Amniotic stem cell (primary cell): ENCODE data around the gene TMEM220.
"Not testable (repeated sequence)": the region's sequence is repeated elsewhere in the genome, so short reads cannot be mapped to it uniquely, and the experiment has no call there.

ENCODE experiments used
- DNase-seq: peaks from one replicate; lab custom pipeline; 2025; lab: John Stamatoyannopoulos, UW

TMEM220 gene

DNA sequence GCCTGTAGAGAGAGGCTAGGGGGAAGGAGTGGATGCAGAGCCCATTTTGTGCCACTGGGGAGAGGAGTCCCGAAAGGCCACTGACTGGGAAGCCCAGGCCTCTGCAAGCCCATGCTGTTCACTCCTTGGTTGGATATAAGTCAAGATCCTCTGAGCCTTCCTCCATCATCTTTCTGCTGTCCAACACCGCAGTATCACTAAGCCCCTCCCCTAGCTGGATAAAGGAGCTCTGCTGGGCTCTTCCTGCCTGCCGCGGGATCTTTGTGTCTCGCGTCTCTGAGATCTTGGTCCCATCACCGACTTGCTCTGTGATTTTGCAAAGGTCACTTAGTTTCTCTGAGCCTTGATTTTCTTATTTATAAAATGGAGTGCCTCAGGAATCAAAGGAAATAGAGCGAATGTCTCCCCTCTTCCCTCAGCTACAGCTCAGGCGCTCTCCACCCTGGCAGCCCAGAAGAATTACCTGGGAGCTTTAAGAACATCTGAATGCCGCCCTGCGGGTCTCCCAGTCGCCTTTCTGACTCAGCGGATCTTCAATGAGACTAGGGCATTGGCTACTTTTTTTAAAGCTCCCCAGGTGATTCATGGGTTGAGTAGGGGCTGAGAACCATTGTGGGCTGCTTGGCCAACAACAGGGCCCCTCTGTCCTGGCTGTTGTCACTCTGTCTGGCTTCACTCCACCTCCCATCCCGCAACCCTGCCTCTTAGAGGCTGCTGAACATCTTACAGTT, 25.2 kb upstream of the TMEM220 start:
- DNase-seq, result no peak

DNA sequence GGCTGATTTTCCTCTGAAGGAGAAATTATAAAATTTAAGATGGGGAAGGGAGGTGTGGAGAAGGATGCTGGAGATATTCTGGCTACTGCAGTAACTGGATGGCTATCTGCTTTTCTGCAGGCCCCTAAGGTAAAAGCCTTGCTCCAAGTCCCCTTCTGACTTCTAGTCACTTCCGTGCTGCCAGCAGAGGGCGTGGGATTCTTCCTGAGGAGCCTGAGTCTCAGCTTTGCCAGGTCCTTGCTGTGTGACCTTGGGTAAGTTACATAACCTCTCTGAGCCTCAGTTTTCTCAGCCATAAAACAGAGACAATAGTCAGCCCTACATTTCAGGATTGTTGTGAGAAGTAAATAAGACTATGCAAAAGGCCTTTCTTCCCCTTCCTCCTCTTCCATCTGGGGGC, 24.3 kb upstream of the TMEM220 start:
- DNase-seq, result no peak

DNA sequence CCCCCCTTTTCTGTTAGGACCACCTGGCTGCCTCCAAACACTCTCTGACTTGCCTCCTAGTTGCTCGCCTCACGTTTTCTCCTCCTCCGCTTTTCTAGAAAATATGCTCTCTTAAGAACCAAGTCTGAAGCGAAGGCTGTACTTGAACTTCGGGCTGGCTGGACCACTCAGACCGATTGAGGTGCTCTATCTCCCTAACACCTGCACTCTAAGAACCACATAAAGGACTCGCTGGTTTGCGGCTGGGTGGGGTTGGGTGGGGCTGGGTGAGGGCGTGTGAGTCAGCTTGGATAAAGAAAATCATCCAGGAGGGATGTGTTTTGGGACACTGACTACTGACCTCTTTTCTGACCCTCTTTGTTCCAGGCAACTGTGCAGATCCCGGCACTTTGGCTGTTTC, 22.9 kb upstream of the TMEM220 start:
- no peak for DNase-seq

DNA sequence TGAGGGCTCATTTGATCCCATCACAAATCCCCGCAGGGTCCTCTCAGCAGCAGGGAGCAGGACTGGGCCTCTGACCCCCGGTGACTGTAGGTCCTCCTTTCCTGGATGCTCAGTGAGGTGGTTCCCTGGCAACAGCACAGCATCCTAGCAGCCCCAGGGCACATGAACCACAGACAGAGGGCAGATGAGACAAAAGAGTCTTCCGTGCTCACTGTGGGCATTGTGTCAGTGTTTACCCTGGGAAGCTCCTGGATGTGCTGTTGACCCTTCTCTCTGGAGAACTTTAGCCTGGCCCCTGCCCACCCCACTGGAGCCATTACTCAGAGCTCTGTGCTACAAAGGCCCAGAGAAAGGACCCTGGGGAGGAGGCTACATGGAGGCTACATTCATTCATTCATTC, 21.7 kb upstream of the TMEM220 start:
- no peak for DNase-seq

DNA sequence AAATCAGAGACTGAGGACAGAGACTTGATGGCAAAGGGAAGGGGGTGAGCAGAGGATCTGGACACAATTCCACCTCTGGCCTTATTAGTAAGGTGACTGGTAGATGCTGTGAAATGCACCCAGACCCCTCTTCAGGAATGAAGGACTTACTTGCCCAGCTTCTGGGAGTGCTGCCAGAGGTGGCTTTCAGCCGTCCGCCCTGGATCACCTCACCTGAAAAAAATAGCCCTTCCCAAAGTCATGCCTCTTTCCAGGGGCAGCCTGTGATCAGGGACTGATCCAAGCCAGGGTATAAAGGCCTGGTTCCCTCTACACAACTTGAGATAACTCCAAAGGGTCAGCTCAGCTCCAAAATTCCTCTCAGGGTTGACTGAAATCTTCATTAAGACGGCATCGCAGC, 20.4 kb upstream of the TMEM220 start:
- no peak for DNase-seq

DNA sequence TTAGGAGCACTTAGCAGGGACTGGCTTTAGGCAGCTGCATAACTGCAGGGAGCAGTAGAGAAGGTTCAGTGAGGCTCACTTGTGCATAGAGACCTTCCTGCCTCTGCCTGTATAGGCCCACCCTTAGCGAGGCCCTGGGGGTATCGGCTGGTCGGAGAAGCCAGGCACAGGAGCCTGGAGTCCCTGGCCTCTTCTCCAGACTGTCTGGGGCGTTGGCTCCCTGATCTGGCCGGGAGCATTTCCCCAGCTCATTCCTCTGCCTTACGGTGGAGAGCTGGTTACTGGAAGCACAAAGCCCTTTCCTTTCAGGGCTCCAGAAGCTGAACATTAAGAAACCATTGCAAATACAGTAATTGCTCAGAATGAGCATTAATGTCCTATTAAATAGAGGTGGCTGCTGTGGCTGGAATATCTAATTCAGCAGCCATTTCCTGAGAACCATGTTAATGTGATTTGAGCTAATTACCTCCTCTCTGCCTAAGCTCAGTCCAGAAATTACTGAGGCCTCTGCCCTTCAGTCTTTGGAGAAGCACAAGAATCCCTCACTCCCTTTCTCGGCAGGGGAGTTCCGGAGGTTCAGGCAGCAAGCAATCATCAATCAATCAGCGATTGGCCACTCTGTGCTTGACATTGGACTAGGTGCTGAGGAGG, 18.8 kb upstream of the TMEM220 start:
- no peak for DNase-seq

DNA sequence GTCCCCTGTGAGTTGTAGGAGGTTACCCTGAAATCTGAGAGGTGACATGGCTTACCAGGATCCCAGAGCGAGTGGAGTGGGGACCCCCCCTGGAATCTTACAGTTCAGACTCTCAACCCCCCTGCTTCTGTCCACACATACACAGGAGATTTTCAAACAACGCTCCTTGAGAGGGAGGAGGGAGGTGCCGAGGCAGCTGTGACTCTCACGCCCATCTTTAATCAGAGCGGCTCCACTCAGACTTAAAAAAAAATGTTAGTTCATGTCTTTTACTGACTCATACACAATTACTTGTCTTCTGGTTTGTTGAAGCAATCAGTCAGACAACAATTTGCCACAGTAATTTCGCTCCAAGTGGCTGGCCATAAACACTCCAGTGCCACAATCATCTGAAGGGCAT, 15.4 kb upstream of the TMEM220 start:
- no peak for DNase-seq

DNA sequence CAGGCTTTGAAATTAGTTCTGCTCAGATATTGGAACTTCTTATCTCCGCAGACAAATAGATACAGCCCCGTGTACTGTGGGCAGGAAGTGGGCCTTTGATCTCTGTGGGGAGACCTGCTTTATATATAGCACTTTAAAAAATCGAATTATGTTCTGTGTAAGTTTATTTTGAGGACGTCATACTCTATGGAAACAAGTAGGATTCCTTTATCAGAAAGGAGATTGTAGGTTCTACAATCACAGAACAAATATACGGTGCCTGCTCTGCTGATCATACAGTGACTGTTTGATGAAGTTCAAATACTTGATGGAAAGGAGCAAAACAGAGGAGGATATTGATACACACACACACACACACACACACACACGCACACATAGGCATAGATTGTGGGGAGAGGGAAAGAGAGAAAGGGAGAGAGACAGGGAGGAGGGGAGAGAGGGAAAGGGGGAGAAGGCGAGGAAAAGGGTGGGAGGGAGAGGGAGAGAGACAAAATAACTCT, 14.7 kb upstream of the TMEM220 start:
- DNase-seq, result no peak

DNA sequence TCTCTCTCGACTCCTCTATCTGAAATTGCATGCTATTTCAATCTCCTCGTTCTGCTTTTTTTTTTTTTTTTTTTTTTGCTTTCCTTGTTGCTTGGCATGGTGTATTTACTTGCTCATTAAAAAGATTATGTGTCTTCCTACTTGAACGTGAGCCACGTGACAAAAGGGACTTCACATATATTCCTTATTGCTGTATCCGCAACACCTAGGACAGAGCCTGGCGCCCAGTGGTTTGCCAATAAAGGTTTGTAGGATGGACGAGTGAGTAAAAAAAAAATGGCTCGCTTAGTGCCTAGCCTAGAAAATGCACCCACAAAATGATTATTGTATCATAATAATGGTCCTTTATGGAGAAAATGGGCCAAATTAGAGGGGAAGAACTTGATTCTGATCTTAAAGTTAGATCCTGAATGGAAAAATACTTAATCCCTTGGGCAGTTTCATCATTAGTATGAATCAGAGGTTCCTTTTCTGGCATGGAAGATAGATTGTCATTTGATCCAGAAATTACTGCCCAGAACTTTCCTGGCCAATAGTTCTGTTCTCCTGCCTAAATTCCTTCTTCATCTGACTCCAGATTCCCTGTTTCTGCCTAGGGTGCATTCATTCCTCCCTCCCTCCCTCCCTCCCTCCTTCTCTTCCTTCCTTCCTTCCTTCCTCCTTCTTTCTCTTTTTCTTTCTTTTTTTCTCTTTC, 13.6 kb upstream of the TMEM220 start:
- DNase-seq, result no peak

DNA sequence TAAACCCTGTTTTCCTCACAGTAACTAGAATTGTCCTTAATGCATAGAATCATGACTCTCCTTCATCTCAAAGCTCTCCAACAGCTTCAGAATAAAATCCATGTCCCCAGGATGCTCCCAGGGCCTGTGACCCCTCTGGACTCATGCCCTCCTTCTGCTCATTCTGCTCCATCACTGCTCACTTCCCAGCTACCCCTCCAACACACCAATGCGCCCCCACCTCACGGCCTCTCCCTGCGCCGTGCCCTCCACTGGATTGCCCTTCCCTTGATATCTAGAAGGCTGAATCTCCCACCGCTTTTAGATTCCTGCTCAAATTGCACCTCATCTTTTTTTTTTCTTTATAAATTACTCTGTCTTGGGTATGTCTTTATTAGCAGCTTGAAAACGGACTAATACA, 12.6 kb upstream of the TMEM220 start:
- DNase-seq, result no peak

DNA sequence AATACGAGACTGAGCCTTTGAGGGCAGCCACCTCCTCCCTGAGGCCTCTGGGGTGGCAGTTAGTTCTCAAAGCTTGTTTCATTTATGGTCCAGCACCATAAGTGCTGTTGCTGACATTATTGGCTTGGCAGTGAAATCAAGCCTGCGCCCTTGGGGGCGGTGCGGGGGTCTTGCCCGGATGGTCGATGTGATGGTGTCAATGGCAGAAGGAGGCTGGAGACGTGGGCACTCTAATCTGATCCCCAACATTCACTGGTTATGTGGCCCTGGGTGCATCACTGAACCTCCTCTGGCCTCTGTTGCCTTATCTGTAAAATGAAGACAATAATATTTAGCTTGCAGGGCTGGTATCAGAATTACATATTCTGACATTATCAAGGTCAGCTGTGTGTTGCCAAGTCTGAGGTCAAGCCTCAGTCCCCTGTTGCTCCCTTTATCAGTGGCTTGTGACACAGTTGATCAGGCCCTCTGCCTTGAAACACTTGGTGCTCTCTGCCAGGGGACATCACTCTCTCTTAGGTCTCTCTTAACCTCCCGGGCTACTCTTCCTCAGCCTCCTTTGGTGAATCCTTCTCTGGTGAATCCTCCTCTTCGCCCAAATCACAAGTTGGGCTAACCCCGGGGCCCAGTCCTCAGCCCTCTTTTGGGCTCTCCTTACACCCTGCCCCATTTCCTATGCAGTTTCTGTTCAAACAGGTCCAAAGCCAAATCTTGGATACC, 11.8 kb upstream of the TMEM220 start:
- DNase-seq, result no peak

DNA sequence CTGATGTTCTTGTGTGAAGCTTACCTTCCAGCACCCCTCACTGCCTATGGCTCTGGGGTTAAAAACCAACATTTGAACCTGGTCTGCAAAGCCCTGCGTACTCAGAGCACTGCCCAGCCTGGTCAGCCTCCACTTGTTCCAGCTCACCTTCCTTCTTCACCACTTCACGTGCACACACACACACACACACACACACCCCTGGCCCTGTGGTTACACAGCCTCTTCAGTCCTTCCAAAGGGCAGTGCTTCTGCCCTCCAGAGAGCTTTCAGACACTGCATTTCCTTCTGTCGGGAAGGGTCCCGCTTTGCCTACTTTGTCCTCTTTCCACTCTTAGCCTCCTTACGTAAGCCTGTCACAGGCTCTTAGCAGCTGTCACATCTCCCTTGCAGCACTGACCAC, 9.6 kb upstream of the TMEM220 start:
- no peak for DNase-seq

DNA sequence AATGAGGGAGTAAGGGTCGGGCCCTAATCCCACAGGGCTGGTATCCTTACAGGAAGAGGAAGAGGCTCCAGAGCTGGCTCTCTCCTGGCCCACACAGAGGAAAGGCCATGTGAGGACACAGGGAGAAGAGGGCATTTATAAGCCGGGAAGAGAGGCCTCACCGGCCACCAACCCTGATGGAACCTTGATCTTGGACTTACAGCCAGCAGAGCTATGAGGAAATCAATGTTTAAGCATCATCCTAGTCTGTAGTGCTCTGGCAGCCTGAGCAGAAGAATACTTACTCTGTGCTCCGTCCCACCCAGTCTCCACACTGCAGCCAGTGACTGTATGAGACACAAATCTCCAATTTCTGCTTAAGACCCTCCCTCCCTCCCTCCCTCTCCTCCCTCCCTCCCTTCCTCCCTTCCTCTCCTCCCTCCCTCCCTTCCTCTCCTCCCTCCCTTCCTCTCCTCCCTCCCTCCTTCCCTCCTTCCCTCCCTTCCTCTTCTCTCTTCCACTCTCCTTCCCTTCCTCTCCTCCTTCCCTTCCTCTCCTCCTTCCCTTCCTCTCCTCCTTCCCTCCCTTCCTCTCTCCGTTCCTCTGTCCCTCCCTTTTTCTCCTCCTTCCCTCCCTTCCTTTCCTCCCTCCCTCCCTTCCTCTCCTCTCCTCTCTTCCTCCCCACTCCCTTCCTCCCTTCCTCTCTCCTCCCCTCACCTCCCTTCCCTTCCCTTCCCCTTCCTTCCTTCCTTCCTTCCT, 8.9 kb upstream of the TMEM220 start:
- no peak for DNase-seq

DNA sequence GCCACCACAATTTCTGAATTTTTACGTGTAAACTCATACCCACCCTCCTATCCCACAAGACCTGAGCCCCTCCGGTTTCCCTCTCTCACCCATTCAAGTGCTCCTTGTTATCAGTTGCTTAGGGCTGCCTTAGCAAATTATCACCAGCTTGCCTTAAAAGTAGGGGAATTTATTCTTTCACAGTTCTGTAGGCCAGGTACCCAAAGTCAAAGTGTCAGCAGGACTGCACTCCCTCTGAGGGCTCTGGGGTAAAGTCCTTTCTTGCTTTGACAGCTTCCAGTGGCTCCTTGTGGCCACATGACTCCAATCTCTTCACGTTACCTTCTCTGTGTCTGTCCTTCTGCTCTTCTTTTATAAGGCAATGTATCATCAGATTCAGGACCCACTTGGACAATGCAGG, 7.9 kb upstream of the TMEM220 start:
- DNase-seq, result no peak

DNA sequence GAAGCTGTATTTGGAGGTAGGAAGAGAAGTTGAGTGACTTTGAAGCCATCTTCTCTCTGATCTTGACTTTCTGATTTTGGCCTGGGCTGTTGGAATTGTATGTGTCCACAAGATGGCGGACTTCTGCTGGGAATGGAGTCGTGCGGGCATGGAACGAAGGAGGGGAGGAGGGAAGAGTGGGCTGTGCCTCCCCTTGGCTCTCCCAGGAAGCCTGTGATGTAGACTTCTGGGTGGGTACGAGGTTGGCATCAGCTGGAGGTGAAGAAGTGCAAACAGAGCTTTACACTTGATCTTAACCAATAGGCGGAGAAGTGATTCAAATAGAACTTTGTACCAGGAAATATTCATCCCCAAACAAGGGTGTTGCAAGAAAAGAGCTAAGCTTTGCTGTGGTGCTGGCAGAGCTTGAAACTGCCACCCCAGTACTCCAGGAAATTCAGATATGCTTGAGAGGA, 7.4 kb upstream of the TMEM220 start:
- peak; percentile 13 for DNase-seq

DNA sequence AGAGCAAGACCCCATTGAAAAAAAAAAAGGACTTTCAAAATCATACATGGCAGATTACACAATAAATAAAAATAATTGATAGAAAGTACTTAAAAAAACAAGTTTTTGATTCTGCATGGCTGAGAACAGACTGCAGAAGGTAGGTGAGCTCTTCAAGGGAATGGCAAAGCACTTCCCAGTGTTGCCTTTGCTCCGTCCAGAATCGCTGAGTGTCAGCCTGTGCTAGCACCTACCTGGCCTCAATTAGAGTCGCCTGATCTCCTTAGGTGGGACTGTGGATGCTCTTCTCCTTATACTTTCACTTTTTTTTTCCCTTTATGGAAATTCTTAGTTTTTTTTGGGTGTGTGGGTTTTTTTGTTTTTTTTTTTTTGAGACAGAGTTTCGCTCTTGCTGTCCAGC, 6.0 kb upstream of the TMEM220 start:
- DNase-seq, result no peak

DNA sequence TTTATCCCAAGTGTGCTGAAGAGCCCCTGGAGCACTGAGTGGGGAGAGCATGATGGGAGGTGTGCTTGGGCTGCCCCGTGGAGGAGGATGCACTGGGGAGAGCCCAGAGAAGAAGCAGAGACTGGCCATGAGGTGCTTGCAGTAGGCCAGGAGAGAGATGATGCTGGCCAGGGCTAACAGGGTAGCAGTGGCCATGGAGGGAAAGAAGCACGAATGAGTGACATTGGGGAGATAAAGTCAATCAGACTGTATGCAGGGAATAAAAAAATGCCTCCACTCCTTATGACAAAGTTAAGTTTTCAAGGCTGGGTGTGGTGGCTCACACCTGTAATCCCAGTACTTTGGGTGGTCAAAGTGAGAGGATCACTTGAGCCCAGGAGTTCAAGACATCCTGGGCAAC, 5.4 kb upstream of the TMEM220 start:
- no peak for DNase-seq

DNA sequence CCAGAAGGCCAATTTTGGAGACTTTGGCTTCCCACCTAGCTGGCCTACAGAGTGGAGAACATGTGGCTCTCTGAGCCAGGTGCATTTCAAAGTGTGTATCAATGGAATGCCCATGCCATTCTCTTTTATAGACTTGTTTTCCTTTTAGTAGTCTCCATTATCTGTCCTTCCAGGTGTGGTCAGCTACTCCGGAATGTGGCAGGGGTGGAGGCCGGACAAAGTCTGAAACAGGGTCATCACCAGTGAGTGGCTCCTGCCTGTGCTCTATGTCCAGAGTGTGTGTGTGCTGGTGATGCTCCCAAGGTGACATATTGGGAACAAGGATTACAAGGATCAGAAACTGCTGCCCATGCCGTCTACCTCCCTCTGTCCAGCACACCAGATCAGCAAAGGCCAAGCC, 3.8 kb upstream of the TMEM220 start:
- DNase-seq, result no peak

DNA sequence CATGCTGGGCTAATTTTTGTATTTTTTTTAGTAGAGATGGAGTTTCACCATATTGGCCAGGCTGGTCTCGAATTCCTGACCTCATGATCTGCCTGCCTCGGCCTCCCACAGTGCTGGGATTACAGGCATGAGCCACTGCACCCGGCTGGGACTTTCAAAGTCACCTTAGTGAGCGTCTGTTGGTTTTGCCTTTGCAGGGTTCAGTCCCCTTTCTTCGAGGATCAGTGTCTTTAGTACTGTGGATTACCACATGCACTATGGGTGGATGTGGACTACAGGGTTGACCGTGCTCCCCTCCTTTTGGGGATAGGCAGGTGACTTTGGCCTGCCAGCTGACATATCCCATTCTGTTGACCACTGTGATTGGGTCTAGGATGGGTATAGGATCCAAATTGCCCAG, 2.3 kb upstream of the TMEM220 start:
- not testable (repeated sequence) for DNase-seq

DNA sequence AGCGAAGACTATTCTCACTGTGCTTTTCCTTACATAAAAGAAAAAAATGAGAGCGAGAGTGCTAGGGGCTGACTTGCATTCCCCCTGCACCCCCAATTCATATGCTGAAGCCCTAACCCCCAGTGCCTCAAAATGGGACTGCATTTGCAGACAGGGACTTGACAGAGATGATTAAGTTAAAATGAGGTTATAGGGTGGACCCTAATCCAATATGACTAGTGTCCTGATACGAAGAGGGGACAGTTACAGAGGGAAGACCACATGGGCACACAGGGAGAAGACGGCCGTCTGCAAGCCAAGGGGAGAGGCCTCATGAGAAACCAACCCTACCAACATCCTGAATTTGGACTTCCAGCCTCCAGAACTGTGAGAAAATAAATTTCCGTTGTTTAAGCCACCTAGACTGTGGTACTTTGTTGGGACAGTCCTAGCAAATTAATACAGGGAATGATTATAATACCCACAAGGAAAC, 1.6 kb upstream of the TMEM220 start:
- no peak for DNase-seq

DNA sequence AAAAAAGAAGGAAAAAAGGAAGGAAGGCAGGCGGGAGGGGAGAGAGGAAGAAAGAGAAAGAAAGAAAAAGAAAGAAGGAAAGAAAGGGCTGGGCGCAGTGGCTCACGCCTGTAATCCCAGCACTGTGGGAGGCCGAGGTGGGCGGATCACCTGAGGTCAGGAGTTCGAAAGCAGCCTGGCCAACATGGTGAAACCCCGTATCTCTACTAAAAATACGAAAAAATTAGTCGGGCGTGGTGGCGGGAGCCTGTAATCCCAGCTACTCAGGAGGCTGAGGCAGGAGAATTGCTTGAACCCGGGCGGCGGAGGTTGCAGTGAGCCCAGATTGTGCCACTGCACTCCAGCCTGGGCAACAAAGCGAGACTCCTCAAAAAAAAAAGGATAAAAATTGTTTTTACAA, 424 bp upstream of the TMEM220 start:
- DNase-seq, result not testable (repeated sequence)
